ENCODE measurements around the gene WASL.

The WASL gene

DNA sequence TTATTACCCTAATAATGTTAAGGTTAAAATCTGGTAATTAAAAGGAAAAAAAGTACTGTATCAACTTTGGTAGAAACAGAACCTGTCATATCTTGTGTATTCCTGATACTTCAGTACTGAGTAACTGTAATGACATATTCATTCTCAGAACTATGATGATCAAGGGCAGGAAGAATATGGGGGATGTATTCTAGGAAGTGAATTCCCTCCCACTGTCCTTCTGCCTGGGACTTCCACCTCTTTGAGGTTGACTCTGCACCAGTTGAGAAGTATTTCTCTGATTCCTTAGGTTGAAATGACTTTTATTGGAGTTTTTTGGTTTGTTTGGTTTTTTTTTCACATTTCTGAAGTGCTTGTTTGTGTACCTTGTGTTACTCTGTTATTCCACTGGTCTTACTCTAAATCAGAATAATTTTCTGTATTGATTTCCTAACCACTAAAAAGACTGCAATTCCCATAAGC is 36.9 kb downstream of the WASL start:
- DNase-seq (ENCODE audit: low read depth) = no peak
- TF ChIP-seq, protein P1, sequence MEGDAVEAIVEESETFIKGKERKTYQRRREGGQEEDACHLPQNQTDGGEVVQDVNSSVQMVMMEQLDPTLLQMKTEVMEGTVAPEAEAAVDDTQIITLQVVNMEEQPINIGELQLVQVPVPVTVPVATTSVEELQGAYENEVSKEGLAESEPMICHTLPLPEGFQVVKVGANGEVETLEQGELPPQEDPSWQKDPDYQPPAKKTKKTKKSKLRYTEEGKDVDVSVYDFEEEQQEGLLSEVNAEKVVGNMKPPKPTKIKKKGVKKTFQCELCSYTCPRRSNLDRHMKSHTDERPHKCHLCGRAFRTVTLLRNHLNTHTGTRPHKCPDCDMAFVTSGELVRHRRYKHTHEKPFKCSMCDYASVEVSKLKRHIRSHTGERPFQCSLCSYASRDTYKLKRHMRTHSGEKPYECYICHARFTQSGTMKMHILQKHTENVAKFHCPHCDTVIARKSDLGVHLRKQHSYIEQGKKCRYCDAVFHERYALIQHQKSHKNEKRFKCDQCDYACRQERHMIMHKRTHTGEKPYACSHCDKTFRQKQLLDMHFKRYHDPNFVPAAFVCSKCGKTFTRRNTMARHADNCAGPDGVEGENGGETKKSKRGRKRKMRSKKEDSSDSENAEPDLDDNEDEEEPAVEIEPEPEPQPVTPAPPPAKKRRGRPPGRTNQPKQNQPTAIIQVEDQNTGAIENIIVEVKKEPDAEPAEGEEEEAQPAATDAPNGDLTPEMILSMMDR (IDR thresholded peaks at IDR 0.05; ENCODE audit: control insufficient read depth, insufficient read depth, low read depth, low read length, missing control alignments) = no peak
- H3K4me3 ChIP-seq (ENCODE audit: control insufficient read depth, low read depth, low read length) = no peak overlapping the region

DNA sequence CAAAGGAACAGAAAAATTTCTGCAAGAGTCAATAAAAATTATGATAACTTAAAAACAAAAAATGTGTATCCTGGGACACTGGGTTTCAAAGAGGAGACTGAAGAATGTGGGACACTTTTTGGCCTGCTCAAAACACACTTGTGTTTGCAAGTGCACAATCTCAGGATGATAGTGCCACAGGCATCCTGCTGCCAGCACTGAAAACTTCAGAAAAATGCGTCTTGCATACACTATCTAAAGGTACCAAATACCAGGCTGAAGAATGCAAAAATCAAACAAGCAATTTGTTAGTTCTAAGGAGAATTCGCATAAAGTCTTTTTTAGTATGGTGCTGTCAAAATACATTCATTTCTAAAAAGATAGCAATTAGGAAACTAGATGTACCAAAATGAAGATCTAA is 38.1 kb downstream of the WASL start:
- H3K4me3 ChIP-seq (ENCODE audit: control insufficient read depth, low read depth, low read length) = no peak overlapping the region
- no peak for DNase-seq (ENCODE audit: low read depth)
- TF ChIP-seq, protein P1 (IDR thresholded peaks at IDR 0.05; ENCODE audit: control insufficient read depth, insufficient read depth, low read depth, low read length, missing control alignments) = no peak

DNA sequence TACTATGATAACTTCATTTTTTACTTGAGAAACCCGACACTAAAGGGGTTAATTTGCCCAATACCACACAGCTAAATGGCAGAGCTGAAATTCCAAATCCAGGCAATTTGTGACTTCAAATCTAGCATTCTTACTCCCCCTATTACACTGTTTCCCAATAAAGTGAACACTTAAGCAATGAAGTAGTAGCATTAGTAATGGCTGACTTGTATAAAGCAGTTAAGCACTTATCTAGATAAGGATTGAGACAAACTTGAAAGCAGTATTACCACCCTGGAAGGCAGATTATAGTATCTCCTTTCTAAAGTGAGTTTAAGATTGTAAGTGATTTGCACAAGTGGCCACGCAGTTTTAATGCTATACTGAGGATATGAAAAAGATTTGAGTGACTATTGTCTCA is 39.3 kb downstream of the WASL start:
- no peak overlapping the region for H3K4me3 ChIP-seq (ENCODE audit: control insufficient read depth, low read depth, low read length)
- TF ChIP-seq, protein P1 (IDR thresholded peaks at IDR 0.05; ENCODE audit: control insufficient read depth, insufficient read depth, low read depth, low read length, missing control alignments) = no peak
- DNase-seq (ENCODE audit: low read depth) = no peak

DNA sequence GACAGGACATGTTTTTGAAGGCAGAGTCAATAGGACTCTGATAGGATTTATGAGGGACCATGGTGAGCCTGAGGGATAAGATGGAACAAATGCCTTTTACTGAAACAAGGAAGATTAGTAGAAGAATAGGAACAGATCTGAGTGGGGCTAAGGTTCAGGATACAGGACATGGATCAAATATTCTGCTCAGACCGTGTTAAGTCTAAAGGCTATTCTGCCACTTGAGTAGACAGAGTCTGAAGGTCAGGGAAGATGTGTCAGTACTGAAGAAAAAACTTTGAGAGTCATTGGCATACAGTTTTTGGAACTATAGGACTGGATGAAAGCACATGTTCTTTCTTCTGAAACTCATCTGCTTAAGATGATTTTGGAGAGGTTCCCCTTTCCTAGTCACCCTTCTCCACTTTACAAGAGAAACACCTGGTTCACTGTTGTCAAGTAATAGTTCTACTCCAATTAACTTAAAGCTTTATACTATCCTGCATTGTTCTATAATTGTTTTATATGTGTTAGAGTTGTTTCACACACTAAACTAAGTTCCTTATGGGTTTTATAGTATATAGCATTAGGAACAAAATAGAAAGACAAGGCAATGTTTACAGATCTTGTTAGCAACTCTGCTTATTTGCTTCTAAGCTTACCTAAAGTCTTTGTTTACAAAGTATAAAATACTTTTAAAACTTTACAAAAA is 43.4 kb downstream of the WASL start:
- H3K4me3 ChIP-seq (ENCODE audit: control insufficient read depth, low read depth, low read length) = no peak overlapping the region
- DNase-seq (ENCODE audit: low read depth) = no peak
- TF ChIP-seq, protein P1 (IDR thresholded peaks at IDR 0.05; ENCODE audit: control insufficient read depth, insufficient read depth, low read depth, low read length, missing control alignments) = no peak

DNA sequence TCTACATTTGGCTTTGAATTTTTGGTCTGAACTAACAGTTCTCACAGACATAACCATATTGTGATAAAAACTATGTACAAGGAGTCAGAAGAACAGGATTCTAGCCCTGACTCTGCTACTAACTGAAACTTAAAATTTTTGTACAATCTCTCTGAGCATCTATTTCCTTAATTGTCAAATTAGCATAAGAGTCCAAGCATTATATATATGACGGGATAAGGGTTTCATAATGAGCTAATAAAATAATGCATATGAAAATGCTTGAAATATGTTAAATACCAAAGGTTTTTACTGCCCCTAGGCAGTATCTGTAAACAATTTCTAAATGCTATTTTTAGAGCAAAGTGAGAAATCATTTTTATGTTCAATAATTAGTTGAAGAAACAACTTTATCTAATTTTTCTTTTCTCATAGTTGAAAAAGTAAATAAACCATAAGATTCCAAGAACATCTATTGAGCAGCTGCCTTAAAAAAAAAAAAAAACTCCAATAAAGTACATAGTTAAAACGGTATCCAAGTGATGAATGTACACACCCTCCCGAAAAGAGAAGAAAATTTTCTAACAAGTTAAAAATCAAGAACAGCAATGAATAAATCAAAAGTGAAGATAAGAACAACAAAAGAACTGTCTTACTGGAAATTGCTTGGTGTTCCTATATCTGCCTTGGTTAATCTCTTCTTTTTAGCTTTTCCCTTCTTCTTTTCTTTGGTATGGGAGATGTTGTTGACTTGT is 52.7 kb downstream of the WASL start:
- H3K4me3 ChIP-seq (ENCODE audit: control insufficient read depth, low read depth, low read length) = no peak overlapping the region
- no peak for DNase-seq (ENCODE audit: low read depth)
- TF ChIP-seq, protein P1 (IDR thresholded peaks at IDR 0.05; ENCODE audit: control insufficient read depth, insufficient read depth, low read depth, low read length, missing control alignments) = no peak

DNA sequence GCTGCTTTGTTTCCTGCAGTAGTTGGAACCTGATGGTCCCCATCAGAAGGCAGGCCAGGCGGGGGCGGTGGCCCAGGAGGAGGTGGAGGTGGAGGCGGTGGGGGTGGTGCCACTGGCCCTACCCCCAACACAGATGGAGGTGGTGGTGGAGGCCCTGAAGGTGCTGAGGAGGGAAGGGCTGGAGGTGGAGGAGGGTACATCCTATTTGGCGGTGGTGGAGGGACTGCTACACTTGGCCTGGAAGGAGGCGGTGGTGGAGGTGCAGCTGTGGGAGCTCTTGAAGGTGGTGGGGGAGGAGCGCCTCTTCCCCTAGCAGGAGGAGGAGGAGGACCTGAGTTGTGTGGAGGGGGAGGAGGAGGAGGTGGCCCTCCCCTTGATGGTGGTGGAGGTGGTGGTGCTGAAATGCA is 56.3 kb downstream of the WASL start:
- no peak overlapping the region for H3K4me3 ChIP-seq (ENCODE audit: control insufficient read depth, low read depth, low read length)
- TF ChIP-seq, protein P1 (IDR thresholded peaks at IDR 0.05; ENCODE audit: control insufficient read depth, insufficient read depth, low read depth, low read length, missing control alignments) = no peak
- no peak for DNase-seq (ENCODE audit: low read depth)
